ENCODE measurements around the gene PCGF3.

- TF ChIP-seq CTCF (IDR thresholded peaks at IDR 0.05) (no peak), POLR2AphosphoS5 (IDR thresholded peaks at IDR 0.05) (peak in 1 of 2 donors; percentile 19), POLR2A (IDR thresholded peaks at IDR 0.05; ENCODE audit: low read depth) (no peak), EP300 (IDR thresholded peaks at IDR 0.05) (no peak)
These were observed 41.9 kb upstream of the PCGF3 start for GRCh38 chr4:663438-664428.

Data from esophagus muscularis mucosa (tissue), 4 donors.